Measurements from ENCODE around the gene VSTM2B.

Gene VSTM2B

GRCh38 chr19:29516358-29516725 lies 9.5 kb upstream of the VSTM2B start:
- DNase-seq, result no peak

GRCh38 chr19:29516821-29517395 lies 8.9 kb upstream of the VSTM2B start:
- DNase-seq, result no peak

- no peak for DNase-seq
Measured at GRCh38 chr19:29517412-29517811, 8.4 kb upstream of the VSTM2B start.

GRCh38 chr19:29517946-29518345 lies 7.8 kb upstream of the VSTM2B start:
- DNase-seq, result no peak

GRCh38 chr19:29519146-29519545 lies 6.6 kb upstream of the VSTM2B start:
- DNase-seq, result no peak

- DNase-seq, result no peak
Measured at GRCh38 chr19:29519931-29520330, 5.9 kb upstream of the VSTM2B start.

GRCh38 chr19:29520390-29520789 lies 5.4 kb upstream of the VSTM2B start:
- DNase-seq, result no peak

- no peak for DNase-seq
Measured at GRCh38 chr19:29521291-29522075, 4.3 kb upstream of the VSTM2B start.

GRCh38 chr19:29523568-29523967 lies 2.2 kb upstream of the VSTM2B start:
- no peak for DNase-seq

- DNase-seq, result no peak
Measured at GRCh38 chr19:29524201-29524911, 1.4 kb upstream of the VSTM2B start.

GRCh38 chr19:29524912-29525831 lies 622 bp upstream of the VSTM2B start:
- DNase-seq, result no peak

GRCh38 chr19:29526730-29527499 lies 1.1 kb downstream of the VSTM2B start:
- DNase-seq, result no peak

GRCh38 chr19:29527500-29528328 lies 1.9 kb downstream of the VSTM2B start:
- DNase-seq, result no peak

- DNase-seq, result peak; percentile 42
Measured at GRCh38 chr19:29528350-29528945, 2.7 kb downstream of the VSTM2B start.

GRCh38 chr19:29528946-29529645 lies 3.3 kb downstream of the VSTM2B start:
- DNase-seq, result no peak

GRCh38 chr19:29529646-29530539 lies 4.1 kb downstream of the VSTM2B start:
- DNase-seq, result no peak

GRCh38 chr19:29530540-29531457 lies 5.0 kb downstream of the VSTM2B start:
- DNase-seq, result no peak

- no peak for DNase-seq
Measured at GRCh38 chr19:29531458-29532025, 5.7 kb downstream of the VSTM2B start.

Measured in stimulated activated naive CD4-positive, alpha-beta T cell treated with Interleukin-2 at 50 U/mL for 16 hours (primary cell).